Activated naive CD4-positive, alpha-beta T cell treated with anti-CD3 and anti-CD28 coated beads, Interleukin-2, amount 50 U/mL, for 24 hours (primary cell): ENCODE measurements around the gene COL9A3.

Experiments used
- H3K27ac Mint-ChIP-seq: one replicate; pipeline ENCODE4 v1.8.0; 2021; ENCODE audit warnings: mild to moderate bottlenecking, mixed read lengths
- H3K27me3 Mint-ChIP-seq: one replicate; pipeline ENCODE4 v1.8.0; 2021; ENCODE audit warnings: mixed read lengths
- H3K36me3 Mint-ChIP-seq: one replicate; pipeline ENCODE4 v1.8.0; 2021; ENCODE audit warnings: mixed read lengths
- H3K4me1 Mint-ChIP-seq: one replicate; pipeline ENCODE4 v1.8.0; 2021; ENCODE audit warnings: mixed read lengths
- H3K4me3 Mint-ChIP-seq: one replicate; pipeline ENCODE4 v1.8.0; 2021; ENCODE audit warnings: mild to moderate bottlenecking, mixed read lengths
- H3K9me3 Mint-ChIP-seq: one replicate; pipeline ENCODE4 v1.8.0; 2021; ENCODE audit warnings: mixed read lengths

The COL9A3 gene

GRCh38 chr20:62800314-62801259, 16.3 kb upstream of the COL9A3 start:
- H3K9me3 Mint-ChIP-seq = no peaks in the 10 kb centered on the region
- peaks cover 25% of the 10 kb centered on the region for H3K4me1 Mint-ChIP-seq
- H3K27me3 Mint-ChIP-seq = no peaks in the 10 kb centered on the region
- H3K27ac Mint-ChIP-seq = no peak overlapping the region
- H3K36me3 Mint-ChIP-seq = peaks cover 1% of the 10 kb centered on the region
- no peak overlapping the region for H3K4me3 Mint-ChIP-seq

- H3K4me3 Mint-ChIP-seq = no peak overlapping the region
- H3K4me1 Mint-ChIP-seq = peaks cover 28% of the 10 kb centered on the region
- no peaks in the 10 kb centered on the region for H3K27me3 Mint-ChIP-seq
- H3K36me3 Mint-ChIP-seq = peaks cover 1% of the 10 kb centered on the region
- no peak overlapping the region for H3K27ac Mint-ChIP-seq
- no peaks in the 10 kb centered on the region for H3K9me3 Mint-ChIP-seq
These were observed 15.4 kb upstream of the COL9A3 start for GRCh38 chr20:62801284-62802010.

GRCh38 chr20:62802026-62802712, 14.7 kb upstream of the COL9A3 start:
- H3K9me3 Mint-ChIP-seq = no peaks in the 10 kb centered on the region
- peaks cover 1% of the 10 kb centered on the region for H3K36me3 Mint-ChIP-seq
- no peak overlapping the region for H3K4me3 Mint-ChIP-seq
- H3K27me3 Mint-ChIP-seq = no peaks in the 10 kb centered on the region
- no peak overlapping the region for H3K27ac Mint-ChIP-seq
- peaks cover 32% of the 10 kb centered on the region for H3K4me1 Mint-ChIP-seq

- peak overlapping the region; percentile 94 for H3K27ac Mint-ChIP-seq
- no peaks in the 10 kb centered on the region for H3K27me3 Mint-ChIP-seq
- H3K4me1 Mint-ChIP-seq = peaks cover 23% of the 10 kb centered on the region
- peak overlapping the region; percentile 92 for H3K4me3 Mint-ChIP-seq
- H3K9me3 Mint-ChIP-seq = no peaks in the 10 kb centered on the region
- peaks cover 2% of the 10 kb centered on the region for H3K36me3 Mint-ChIP-seq
These were observed 12.7 kb upstream of the COL9A3 start for GRCh38 chr20:62804021-62804626.

- Mint-ChIP-seq H3K4me1 (peaks cover 23% of the 10 kb centered on the region), H3K27me3 (no peaks in the 10 kb centered on the region), H3K27ac (peak within 1 kb of the TSS; percentile 94), H3K9me3 (no peaks in the 10 kb centered on the region), H3K36me3 (peaks cover 2% of the 10 kb centered on the region), H3K4me3 (peak within 1 kb of the TSS; percentile 92)
These were observed 12.2 kb upstream of the COL9A3 start, which contains the start of gene OGFR for GRCh38 chr20:62804627-62805154. Gene OGFR, plus strand, starts transcription at chr20:62804835. Its CDS starts 25 bp downstream, at chr20:62804860.

GRCh38 chr20:62805155-62805710, 11.6 kb upstream of the COL9A3 start:
- Mint-ChIP-seq H3K36me3 (peaks cover 2% of the 10 kb centered on the region), H3K4me1 (peaks cover 23% of the 10 kb centered on the region), H3K9me3 (no peaks in the 10 kb centered on the region), H3K4me3 (peak overlapping the region; percentile 88), H3K27me3 (no peaks in the 10 kb centered on the region), H3K27ac (no peak overlapping the region)

GRCh38 chr20:62805711-62806382, 11.0 kb upstream of the COL9A3 start:
- peak overlapping the region; percentile 41 for H3K27ac Mint-ChIP-seq
- H3K36me3 Mint-ChIP-seq = peaks cover 2% of the 10 kb centered on the region
- peaks cover 23% of the 10 kb centered on the region for H3K4me1 Mint-ChIP-seq
- H3K9me3 Mint-ChIP-seq = no peaks in the 10 kb centered on the region
- no peaks in the 10 kb centered on the region for H3K27me3 Mint-ChIP-seq
- peak overlapping the region; percentile 88 for H3K4me3 Mint-ChIP-seq

- Mint-ChIP-seq H3K27me3 (no peaks in the 10 kb centered on the region), H3K27ac (peak overlapping the region; percentile 46), H3K4me3 (peak overlapping the region; percentile 88), H3K9me3 (no peaks in the 10 kb centered on the region), H3K4me1 (peaks cover 23% of the 10 kb centered on the region), H3K36me3 (peaks cover 2% of the 10 kb centered on the region)
These were observed 10.3 kb upstream of the COL9A3 start for GRCh38 chr20:62806383-62807050.

- H3K36me3 Mint-ChIP-seq = peaks cover 2% of the 10 kb centered on the region
- no peaks in the 10 kb centered on the region for H3K9me3 Mint-ChIP-seq
- H3K27ac Mint-ChIP-seq = no peak overlapping the region
- no peaks in the 10 kb centered on the region for H3K27me3 Mint-ChIP-seq
- peaks cover 23% of the 10 kb centered on the region for H3K4me1 Mint-ChIP-seq
- H3K4me3 Mint-ChIP-seq = no peak overlapping the region
These were observed 9.2 kb upstream of the COL9A3 start for GRCh38 chr20:62807444-62808210.

- H3K9me3 Mint-ChIP-seq = no peaks in the 10 kb centered on the region
- no peaks in the 10 kb centered on the region for H3K27me3 Mint-ChIP-seq
- H3K27ac Mint-ChIP-seq = peak overlapping the region; percentile 51
- peaks cover 2% of the 10 kb centered on the region for H3K36me3 Mint-ChIP-seq
- peaks cover 23% of the 10 kb centered on the region for H3K4me1 Mint-ChIP-seq
- H3K4me3 Mint-ChIP-seq = no peak overlapping the region
These were observed 8.5 kb upstream of the COL9A3 start for GRCh38 chr20:62808211-62808865.

GRCh38 chr20:62809530-62810428, 7.1 kb upstream of the COL9A3 start:
- H3K4me1 Mint-ChIP-seq = peaks cover 17% of the 10 kb centered on the region
- H3K36me3 Mint-ChIP-seq = peaks cover 2% of the 10 kb centered on the region
- no peak overlapping the region for H3K4me3 Mint-ChIP-seq
- H3K9me3 Mint-ChIP-seq = no peaks in the 10 kb centered on the region
- no peak overlapping the region for H3K27ac Mint-ChIP-seq
- no peaks in the 10 kb centered on the region for H3K27me3 Mint-ChIP-seq

GRCh38 chr20:62811320-62811719, 5.5 kb upstream of the COL9A3 start:
- Mint-ChIP-seq H3K27ac (no peak overlapping the region), H3K9me3 (no peaks in the 10 kb centered on the region), H3K27me3 (peaks cover 4% of the 10 kb centered on the region), H3K4me3 (no peak overlapping the region), H3K4me1 (peaks cover 20% of the 10 kb centered on the region), H3K36me3 (peaks cover 2% of the 10 kb centered on the region)
